HEK293T (cell line): ENCODE measurements around the gene NXPH4.

Experiments used
- ARNT ChIP-seq: fragments of 450-650 bp; IDR thresholded peaks from 2 replicates; pipeline ENCODE4 v1.6.1; 2017; ENCODE audit warnings: mild to moderate bottlenecking
- CTBP1 ChIP-seq: fragments of 450-650 bp; IDR thresholded peaks from 2 replicates; pipeline ENCODE4 v1.6.1; 2016; ENCODE audit warnings: borderline replicate concordance
- ELF4 ChIP-seq: fragments of 450-650 bp; IDR thresholded peaks from 2 replicates; pipeline ENCODE4 v1.6.1; 2017; ENCODE audit warnings: antibody characterized with exemption
- FOXM1 ChIP-seq: fragments of 450-650 bp; IDR thresholded peaks from 2 replicates; pipeline ENCODE4 v1.6.1; 2017; ENCODE audit warnings: mild to moderate bottlenecking, borderline replicate concordance
- LEF1 ChIP-seq: fragments of 450-650 bp; IDR thresholded peaks from 2 replicates; pipeline ENCODE4 v1.6.1; 2017; ENCODE audit warnings: mild to moderate bottlenecking, borderline replicate concordance
- NFRKB ChIP-seq: fragments of 450-650 bp; IDR thresholded peaks from 2 replicates; pipeline ENCODE4 v1.6.1; 2016; ENCODE audit warnings: mild to moderate bottlenecking, moderate library complexity
- PKNOX1 ChIP-seq: fragments of 450-650 bp; IDR thresholded peaks from 2 replicates; pipeline ENCODE4 v1.6.1; 2016
- SP1 ChIP-seq: fragments of 450-650 bp; IDR thresholded peaks from 2 replicates; pipeline ENCODE4 v1.6.1; 2017
- SUZ12 ChIP-seq: fragments of 450-650 bp; IDR thresholded peaks from 2 replicates; pipeline ENCODE4 v1.6.1; 2016; ENCODE audit warnings: mild to moderate bottlenecking
- TARDBP ChIP-seq: fragments of 450-650 bp; IDR thresholded peaks from 2 replicates; pipeline ENCODE4 v1.6.1; 2016
- ZNF384 ChIP-seq: fragments of 450-650 bp; IDR thresholded peaks from 2 replicates; pipeline ENCODE4 v1.6.1; 2016

- no peak for TF ChIP-seq SP1
- TF ChIP-seq ELF4 = no peak
- TF ChIP-seq ARNT = no peak
- no peak for TF ChIP-seq SUZ12
- TF ChIP-seq PKNOX1 = no peak
- no peak for TF ChIP-seq TARDBP
- no peak for TF ChIP-seq FOXM1
- no peak for TF ChIP-seq ZNF384
- TF ChIP-seq CTBP1 = no peak
- TF ChIP-seq LEF1 = no peak
- no peak for TF ChIP-seq NFRKB
Measured at GRCh38 chr12:57200497-57200896, 16.1 kb upstream of the NXPH4 start.
